NCI-H146 treated with DMSO at 0.1 percent for 48 hours (cell line): ENCODE data around the gene TGFBR3.
A peak's percentile ranks its signal among the peaks of the same experiment; 100 is the strongest.

Experiments used
- DNase-seq: peaks from one replicate; lab custom pipeline; 2025; ENCODE audit not compliant: unreplicated experiment; lab: John Stamatoyannopoulos, UW

Gene TGFBR3

DNA sequence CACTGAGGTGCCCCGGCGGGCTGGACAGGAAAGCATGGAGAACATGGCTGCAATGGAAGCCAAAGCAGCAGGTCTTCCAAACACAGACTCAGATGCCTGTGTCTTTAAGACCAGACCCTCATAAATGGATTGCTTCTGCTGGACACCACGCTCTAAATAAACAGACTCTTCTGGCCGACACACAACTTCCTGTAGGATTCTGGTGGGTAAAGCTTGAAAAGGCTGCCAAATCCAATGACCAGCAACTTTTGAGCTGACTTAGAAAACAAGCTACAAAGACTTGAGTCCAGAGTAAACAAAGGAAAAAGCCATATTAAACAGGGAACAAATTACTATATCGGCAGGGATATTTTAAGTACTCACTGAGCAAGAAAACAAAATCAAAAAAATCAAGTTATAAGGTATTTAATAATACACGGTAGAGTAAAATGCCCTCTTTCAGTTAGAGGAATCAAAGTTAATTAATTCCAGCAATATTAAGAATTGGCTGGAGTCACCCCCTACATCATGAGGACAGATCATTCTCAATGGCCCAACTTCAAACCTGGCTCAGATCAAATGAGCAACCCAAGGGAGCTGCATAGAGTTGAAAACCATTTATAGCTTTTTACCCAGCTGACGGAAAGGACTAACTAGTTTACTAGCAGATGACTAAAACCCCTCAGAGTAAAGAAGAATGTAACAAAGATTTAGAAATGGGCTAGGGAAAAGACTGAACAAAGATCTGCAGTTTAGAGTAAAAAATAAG, 102.4 kb downstream of the TGFBR3 start:
- no peak for DNase-seq

GRCh38 chr1:91781901-91782622, 103.9 kb downstream of the TGFBR3 start:
- DNase-seq = no peak

DNA sequence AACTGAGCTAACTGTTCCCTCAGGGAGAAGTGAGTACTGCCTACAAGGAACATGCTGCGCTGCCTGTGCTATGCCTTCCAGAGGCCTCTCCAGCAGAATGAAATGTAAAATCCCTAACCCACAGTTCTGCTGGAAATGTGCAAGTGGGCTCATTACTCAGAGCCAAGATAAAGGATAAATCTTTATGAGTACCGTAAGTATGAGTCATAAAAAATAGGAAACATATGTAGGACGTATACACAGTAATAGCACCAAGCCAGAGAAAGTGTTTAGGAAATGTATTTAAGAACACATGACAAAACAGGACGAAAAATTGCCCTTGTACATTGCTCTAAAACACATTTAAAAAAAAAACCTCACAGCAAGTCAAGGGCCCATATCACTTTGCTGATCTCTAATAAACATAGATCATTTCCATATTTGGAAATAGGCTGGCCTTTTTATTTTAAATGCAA, 104.6 kb downstream of the TGFBR3 start:
- DNase-seq = no peak

DNA sequence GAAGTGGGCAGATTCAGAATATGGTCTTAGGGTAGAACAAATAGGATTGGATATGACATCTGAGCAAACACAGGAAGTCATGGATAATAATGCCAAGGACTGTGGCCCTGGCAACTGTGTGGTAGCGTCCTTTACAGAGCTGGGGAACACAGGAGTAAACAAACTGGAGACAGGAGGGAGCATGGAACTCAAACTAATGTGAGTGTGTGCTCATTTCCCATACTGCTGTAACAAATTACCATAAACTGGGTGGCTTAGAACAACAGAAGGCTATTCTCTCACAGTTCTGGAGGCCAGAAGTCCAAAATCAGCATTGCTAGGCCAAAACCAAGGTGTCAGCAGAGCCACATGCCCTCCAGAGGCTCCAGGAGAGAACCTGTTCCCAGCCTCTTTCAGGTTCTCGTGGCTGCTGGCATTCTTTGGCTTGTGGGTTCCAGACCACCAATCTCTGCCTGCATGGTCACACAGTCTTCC, 106.4 kb downstream of the TGFBR3 start:
- peak; percentile 19 for DNase-seq

GRCh38 chr1:91778964-91779363, 107.0 kb downstream of the TGFBR3 start:
- no peak for DNase-seq

GRCh38 chr1:91777630-91778300, 108.2 kb downstream of the TGFBR3 start:
- DNase-seq = peak; percentile 71

DNA sequence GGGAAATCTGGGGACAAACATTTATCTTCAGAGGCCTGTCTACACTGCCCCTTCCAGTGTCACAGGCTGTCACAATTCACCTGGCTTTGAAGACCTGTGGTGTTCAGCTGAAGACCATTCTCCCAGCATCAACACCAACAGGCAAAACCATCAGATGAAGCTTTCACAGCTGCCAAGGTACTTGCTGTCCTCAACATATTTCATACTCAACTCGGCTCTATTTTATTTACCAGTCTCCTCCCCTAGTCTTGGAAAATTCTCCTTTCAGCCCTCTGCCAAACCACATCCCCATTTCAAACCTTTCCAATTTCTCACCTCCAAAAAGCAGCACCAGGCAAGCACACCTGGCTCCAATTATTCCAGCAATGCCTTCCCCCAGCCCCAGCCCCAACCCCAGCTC, 108.8 kb downstream of the TGFBR3 start:
- peak; percentile 71 for DNase-seq

DNA sequence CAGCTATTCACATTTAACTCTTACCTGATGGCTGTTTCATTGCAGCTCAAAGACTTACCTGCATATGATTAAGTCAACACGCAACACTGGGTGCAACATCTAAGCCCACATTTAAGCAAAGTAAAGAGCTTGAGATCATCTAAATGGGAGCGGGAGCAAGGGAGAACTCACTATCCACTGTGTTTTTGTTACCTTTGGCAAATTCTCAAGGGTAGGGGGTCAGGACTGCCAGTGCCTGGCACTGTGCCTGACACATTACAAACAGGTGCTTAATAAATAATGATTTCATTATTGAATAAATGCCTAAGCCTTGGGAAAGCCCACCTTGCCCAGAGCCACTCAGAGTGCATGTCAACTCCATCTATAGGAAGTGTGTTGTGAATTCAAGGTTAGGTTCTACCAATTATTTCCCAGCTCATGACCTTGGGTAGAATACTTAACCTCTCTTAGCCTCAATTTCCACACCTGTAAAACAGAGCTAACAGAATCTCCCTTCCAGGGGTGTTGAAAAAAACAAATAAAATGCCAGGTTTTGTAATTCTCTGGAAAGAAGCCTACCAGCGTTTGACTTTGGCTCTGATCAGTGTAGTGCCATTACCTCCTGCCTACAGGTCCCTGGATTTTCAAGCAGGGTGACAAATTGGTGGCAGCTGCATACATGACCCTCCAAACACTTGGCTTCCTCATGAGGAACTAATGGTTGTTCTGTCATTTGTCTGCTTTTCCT, 109.7 kb downstream of the TGFBR3 start:
- no peak for DNase-seq

DNA sequence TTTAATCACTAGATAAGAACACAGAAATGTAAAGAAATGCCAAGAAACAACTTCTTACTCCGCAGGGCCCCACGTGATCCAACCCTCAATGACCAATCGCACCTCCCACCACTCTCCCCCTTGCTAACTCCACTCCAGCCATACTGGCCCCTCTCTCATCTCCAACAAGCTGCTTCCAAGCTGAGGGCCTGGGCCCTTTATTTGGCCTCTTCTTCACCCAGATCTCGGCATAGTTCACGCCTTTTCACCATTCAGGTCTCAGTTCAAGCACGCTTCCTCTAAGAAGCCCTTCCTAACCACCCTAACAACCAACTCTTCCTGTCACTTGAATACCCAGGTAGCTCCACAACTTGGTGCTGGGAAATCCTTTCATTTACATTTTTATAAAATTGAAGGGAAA, 110.7 kb downstream of the TGFBR3 start:
- no peak for DNase-seq

DNA sequence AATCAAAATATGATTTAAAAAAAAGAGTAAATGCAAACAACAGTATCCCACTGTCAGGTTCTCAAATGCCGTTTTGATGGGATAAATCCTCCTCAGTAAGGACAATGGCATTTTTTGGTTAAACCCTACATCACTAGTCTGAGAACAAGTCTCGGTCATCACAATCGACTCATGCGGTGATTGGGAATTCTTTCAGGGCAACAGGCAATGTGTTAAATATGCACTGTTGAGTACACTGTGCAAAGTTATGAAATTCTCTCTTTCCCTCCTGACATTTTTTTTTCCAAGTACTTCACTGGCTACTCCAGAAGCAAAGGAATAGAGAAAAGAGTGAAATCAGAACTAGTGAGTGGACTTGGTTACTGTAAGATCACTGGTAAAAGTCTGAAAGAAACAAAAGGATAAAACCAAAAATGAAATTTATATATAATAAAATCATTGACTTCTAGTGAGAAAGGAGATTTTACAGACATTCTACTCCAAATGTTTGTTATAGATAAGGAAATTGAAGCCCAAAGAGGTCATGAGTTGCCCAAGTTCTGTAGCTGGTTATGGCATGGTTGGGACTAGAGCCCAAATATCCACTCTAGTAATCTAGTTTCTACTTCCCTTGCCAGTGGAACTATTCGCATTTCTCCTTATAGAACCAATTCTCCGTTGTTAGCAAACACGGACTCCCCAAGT, 111.3 kb downstream of the TGFBR3 start:
- DNase-seq = no peak

DNA sequence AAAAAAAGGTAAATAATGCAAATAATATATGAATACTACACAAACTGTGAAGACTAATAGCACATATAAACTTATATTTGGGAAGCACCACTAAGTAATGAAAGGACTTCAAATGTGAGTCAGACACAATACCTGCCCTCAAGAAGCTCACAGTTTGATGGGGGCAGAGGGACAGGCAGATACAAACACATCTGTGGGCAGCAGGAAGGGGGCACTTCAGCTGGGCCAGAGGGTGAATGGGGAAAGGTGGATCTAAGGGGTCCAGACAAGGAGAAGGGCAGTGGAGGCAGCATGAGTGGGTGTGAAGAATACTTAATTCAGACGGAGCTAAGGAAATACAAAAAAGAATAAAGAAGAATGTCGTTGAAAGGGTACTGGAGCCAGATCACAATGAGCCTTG, 114.2 kb downstream of the TGFBR3 start:
- DNase-seq = no peak

DNA sequence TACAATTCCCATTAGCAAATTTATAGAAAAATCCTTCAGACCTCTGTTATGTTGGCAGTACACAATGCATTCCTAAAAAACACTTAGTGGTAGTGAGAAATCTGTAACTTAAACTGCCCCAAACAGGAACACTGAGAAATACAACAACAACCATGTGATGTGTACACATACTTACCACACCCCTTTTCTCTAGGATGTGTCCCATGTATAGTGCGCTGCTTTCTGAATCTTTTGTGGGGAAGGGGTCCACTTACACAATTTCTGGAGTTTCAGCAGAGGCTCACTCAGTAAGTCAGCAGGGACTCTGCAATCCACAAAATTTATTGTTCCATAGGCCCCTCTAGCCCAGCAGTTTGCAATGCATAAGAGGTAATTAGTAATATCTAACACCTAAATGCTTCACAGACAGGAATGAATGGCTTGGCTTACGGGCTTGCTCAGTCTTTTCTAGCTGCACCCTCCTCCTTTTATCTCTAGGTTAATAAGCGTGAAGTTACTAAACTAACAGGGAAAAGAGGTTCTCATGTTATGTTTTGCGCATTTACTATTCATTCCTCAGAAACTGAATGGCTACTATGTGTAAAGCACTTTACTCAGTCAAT, 115.2 kb downstream of the TGFBR3 start:
- DNase-seq = no peak

DNA sequence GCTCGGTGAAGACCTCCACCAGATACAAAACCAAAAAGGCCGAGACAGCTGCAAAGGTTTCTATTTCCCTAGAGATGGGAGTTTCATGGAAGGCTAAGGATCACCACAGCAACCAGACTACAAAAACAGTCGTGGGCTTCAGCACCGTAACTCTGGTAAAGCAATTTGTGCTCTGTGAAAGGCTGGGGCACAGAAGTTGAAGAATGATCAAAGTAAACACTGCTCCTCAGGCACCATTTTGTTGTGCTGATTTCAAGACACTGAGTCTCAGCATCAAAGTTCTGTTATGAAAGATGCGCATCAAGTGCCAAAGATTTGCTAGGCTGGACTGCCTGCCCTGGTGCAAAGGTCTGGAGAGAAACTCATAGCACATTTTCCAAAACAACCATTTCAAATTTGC, 116.2 kb downstream of the TGFBR3 start:
- no peak for DNase-seq

GRCh38 chr1:91768786-91769725, 116.9 kb downstream of the TGFBR3 start:
- DNase-seq = no peak

DNA sequence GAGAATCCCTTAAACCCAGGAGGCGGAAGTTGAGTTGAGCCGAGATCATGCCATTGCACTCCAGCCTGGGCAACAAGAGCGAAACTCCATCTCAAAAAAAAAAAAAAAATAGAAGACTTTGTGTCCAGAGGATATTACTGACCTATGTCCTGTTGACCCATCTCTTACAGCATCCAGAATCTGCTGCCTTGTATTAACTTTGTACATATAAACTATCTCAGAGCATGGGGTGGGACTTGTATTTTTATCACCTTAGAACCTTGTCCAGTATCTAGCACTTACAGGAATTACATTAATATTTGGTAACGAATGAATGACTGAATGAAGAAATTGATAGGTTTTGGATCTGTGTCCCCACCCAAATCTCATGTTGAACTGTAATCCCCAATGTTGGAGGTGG, 117.8 kb downstream of the TGFBR3 start:
- DNase-seq = no peak

- no peak for DNase-seq
Observed at GRCh38 chr1:91766883-91767282, 119.1 kb downstream of the TGFBR3 start.

- DNase-seq = no peak
Observed at GRCh38 chr1:91765880-91766443, 120.0 kb downstream of the TGFBR3 start.

GRCh38 chr1:91765293-91765692, 120.7 kb downstream of the TGFBR3 start:
- no peak for DNase-seq
